GM21786 (cell line): ENCODE measurements around the gene TBC1D24.
"Not testable (repeated sequence)": the region's sequence is repeated elsewhere in the genome, so short reads cannot be mapped to it uniquely, and the experiment has no call there.

Source experiments
- ATAC-seq: cut with Tn5 transposase; IDR thresholded peaks from one replicate; pipeline ENCODE4 v1.9.1; 2021; ENCODE audit not compliant: unreplicated experiment

TBC1D24 gene

GRCh38 chr16:2554709-2555425 is 79.9 kb downstream of the TBC1D24 start:
- ATAC-seq: not testable (repeated sequence)
